Smooth muscle cell (in vitro differentiated cells): ENCODE data around the gene TRIB2. TPM values are rescaled to one million over a fixed set of nuclear protein-coding genes. Genes with fewer than 3 reads are reported as not detected.

Experiments used
- DNase-seq: peaks from one replicate; lab custom pipeline; 2025; ENCODE audit not compliant: unreplicated experiment; lab: John Stamatoyannopoulos, UW
- H2AFZ ChIP-seq: fragments of 200-600 bp; sonication (generic); 2 replicates; pipeline ENCODE4 v1.6.0; 2016; ENCODE audit warnings: antibody characterized with exemption, low read depth, mild to moderate bottlenecking
- H3F3A ChIP-seq: fragments of 200-600 bp; sonication (generic); 2 replicates; pipeline ENCODE4 v1.6.0; 2017; ENCODE audit warnings: antibody characterized with exemption, low read depth
- H3K27ac ChIP-seq: fragments of 200-600 bp; sonication (generic); 2 replicates; pipeline ENCODE4 v1.5.1; 2016; ENCODE audit warnings: low read depth, mild to moderate bottlenecking
- H3K27me3 ChIP-seq: fragments of 200-600 bp; sonication (generic); 2 replicates; pipeline ENCODE4 v1.6.1; 2016; ENCODE audit warnings: low read depth, mild to moderate bottlenecking
- H3K36me3 ChIP-seq: fragments of 200-600 bp; sonication (generic); 2 replicates; pipeline ENCODE4 v1.5.1; 2016; ENCODE audit warnings: low read depth
- H3K4me1 ChIP-seq: fragments of 200-600 bp; sonication (generic); 2 replicates; pipeline ENCODE4 v1.5.1; 2016; ENCODE audit warnings: low read depth
- H3K4me2 ChIP-seq: fragments of 200-600 bp; sonication (generic); 2 replicates; pipeline ENCODE4 v1.6.0; 2016; ENCODE audit warnings: mild to moderate bottlenecking
- H3K4me3 ChIP-seq: fragments of 200-600 bp; sonication (generic); 2 replicates; pipeline ENCODE4 v1.5.1; 2016; ENCODE audit warnings: mild to moderate bottlenecking
- H3K79me2 ChIP-seq: fragments of 200-600 bp; sonication (generic); 2 replicates; pipeline ENCODE4 v1.6.0; 2016; ENCODE audit warnings: low read depth, mild to moderate bottlenecking
- H3K9ac ChIP-seq: fragments of 200-600 bp; sonication (generic); 2 replicates; pipeline ENCODE4 v1.6.0; 2016; ENCODE audit warnings: low read depth
- H3K9me3 ChIP-seq: fragments of 200-600 bp; sonication (generic); replicated peaks from 2 replicates; pipeline ENCODE4 v1.5.1; 2016; ENCODE audit warnings: low read depth
- H4K20me1 ChIP-seq: fragments of 200-600 bp; sonication (generic); 2 replicates; pipeline ENCODE4 v1.6.0; 2016; ENCODE audit warnings: low read depth
- WGBS: methylation state at CpG from one replicate; pipeline ENCODE4 v1.1.7; 2016; ENCODE audit warnings: low lambda C conversion rate; 5-methylcytosine and 5-hydroxymethylcytosine counted together
- polyA plus RNA-seq: library from polyadenylated mRNA; unstranded; fragments of >200 nt; fragmentation: Nextera tagmentation; extraction: Ambion mirVana; gene quantifications from 2 replicates; pipeline ENCODE4 v1.2.1, GENCODE V29; 2016
- total RNA-seq: library from RNA; depleted of rRNA; stranded (reverse); fragments of >200 nt; gene quantifications from 2 replicates; pipeline ENCODE4 v1.2.3, GENCODE V29; 2014
- TF ChIP-seq, protein P1 (sequence below): fragments of 200-600 bp; sonication (generic); IDR thresholded peaks from 2 replicates; pipeline ENCODE4 v1.5.1; 2017; ENCODE audit warnings: borderline replicate concordance, mild to moderate bottlenecking, antibody characterized with exemption; ENCODE audit not compliant: insufficient read depth, poor library complexity, severe bottlenecking

The TRIB2 gene
- total and polyA plus RNA-seq, 2 experiments from 2014 or later = 31.1 to 31.5 TPM

DNA sequence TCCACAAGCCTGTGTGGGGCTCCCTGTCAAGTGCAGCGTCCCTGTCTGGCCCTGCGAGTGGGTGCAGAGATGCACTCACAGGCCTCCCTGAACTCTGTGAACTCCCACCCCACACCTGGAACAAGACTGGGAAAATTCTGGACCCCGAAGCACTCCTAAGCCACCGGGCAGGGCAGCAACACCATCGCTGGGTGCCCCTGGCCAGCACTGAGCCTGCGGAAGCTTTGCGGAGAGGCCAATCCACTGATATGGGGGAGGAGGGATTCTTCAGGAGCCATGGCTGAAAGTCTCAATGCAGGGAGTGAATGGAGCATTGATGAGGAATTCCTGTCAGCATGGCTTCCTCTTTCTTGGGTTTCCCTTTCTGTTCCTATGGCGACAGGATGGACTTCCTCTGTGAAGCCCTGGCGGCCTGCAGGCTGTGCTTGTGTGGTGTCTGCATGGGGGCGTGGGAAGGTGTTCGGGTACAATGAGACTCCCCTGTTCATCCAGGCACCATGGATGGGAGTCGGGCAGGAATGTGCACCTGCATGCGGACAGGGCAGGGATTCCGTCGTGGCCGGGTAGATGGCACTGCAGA, 15.1 kb downstream of the TRIB2 start:
- no peaks in the 10 kb centered on the region for H3K4me1 ChIP-seq
- no peak for DNase-seq
- peaks cover 100% of the 10 kb centered on the region for H4K20me1 ChIP-seq
- TF ChIP-seq, protein P1, sequence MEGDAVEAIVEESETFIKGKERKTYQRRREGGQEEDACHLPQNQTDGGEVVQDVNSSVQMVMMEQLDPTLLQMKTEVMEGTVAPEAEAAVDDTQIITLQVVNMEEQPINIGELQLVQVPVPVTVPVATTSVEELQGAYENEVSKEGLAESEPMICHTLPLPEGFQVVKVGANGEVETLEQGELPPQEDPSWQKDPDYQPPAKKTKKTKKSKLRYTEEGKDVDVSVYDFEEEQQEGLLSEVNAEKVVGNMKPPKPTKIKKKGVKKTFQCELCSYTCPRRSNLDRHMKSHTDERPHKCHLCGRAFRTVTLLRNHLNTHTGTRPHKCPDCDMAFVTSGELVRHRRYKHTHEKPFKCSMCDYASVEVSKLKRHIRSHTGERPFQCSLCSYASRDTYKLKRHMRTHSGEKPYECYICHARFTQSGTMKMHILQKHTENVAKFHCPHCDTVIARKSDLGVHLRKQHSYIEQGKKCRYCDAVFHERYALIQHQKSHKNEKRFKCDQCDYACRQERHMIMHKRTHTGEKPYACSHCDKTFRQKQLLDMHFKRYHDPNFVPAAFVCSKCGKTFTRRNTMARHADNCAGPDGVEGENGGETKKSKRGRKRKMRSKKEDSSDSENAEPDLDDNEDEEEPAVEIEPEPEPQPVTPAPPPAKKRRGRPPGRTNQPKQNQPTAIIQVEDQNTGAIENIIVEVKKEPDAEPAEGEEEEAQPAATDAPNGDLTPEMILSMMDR = no peak
- H3K27me3 ChIP-seq = no peaks in the 10 kb centered on the region
- no peaks in the 10 kb centered on the region for H3F3A ChIP-seq
- H3K4me3 ChIP-seq = no peak overlapping the region
- no peaks in the 10 kb centered on the region for H3K36me3 ChIP-seq
- no peak overlapping the region for H3K9ac ChIP-seq
- H3K79me2 ChIP-seq = peaks cover 82% of the 10 kb centered on the region
- H3K9me3 ChIP-seq = no peaks in the 10 kb centered on the region
- H2AFZ ChIP-seq = no peak overlapping the region
- no peak overlapping the region for H3K27ac ChIP-seq
- WGBS = 95% methylated on average over 16 of the region's 16 CpGs
- no peak overlapping the region for H3K4me2 ChIP-seq

DNA sequence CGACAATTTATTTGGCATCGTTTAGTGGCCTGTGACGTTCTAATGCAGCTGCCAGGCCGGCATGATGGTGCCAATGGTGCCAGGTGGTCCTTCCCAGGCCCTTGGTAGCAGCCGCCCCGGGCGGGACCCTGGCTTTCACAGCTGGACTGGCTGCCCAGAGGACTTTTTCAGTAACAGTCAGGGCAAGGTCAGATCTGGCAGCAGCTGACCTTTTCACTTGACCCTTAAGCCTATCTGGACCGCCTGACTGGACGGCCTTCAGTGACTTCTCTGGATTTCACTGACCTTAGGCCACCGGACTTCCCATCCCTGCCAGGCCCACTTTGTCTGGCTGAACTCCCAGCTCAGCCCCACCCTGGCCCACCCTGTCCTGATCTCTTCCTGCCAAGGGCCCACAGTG, 15.9 kb downstream of the TRIB2 start:
- Histone ChIP-seq H3F3A (no peaks in the 10 kb centered on the region), H3K9me3 (no peaks in the 10 kb centered on the region), H3K27ac (no peak overlapping the region), H4K20me1 (peaks cover 100% of the 10 kb centered on the region), H3K4me1 (no peaks in the 10 kb centered on the region), H3K4me2 (no peak overlapping the region), H3K9ac (no peak overlapping the region), H3K36me3 (no peaks in the 10 kb centered on the region), H3K79me2 (peaks cover 75% of the 10 kb centered on the region), H3K27me3 (no peaks in the 10 kb centered on the region), H3K4me3 (no peak overlapping the region), H2AFZ (no peak overlapping the region)
- no peak for DNase-seq
- WGBS = 96% methylated on average over 10 of the region's 10 CpGs
- TF ChIP-seq, protein P1 = no peak

DNA sequence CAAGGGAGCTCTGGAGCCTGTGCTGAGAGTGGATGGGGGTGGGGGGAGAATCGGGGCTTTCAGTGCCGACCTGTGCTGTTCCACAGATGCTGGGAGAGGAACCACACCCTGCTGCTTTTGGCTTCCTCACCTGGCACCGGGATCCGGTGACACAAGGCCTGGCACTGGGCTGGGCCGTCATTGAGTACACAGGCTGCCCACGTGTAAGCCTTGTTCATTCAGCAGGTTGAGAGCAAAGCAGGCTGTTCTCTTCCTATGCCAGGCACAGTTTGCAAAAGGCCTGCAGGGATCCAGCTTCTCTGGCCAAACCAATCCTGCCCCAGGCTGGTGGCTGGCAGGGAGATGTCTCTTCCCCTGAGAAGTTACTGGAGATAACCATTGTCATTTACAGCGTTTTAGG, 17.1 kb downstream of the TRIB2 start:
- TF ChIP-seq, protein P1 = no peak
- H4K20me1 ChIP-seq = peaks cover 100% of the 10 kb centered on the region
- no peaks in the 10 kb centered on the region for H3K4me1 ChIP-seq
- no peak for DNase-seq
- no peaks in the 10 kb centered on the region for H3K36me3 ChIP-seq
- H3F3A ChIP-seq = no peaks in the 10 kb centered on the region
- 94% methylated on average over 5 of the region's 7 CpGs for WGBS
- no peaks in the 10 kb centered on the region for H3K9me3 ChIP-seq
- H3K79me2 ChIP-seq = peaks cover 63% of the 10 kb centered on the region
- no peak overlapping the region for H2AFZ ChIP-seq
- H3K4me3 ChIP-seq = no peak overlapping the region
- H3K9ac ChIP-seq = no peak overlapping the region
- no peak overlapping the region for H3K4me2 ChIP-seq
- no peaks in the 10 kb centered on the region for H3K27me3 ChIP-seq
- no peak overlapping the region for H3K27ac ChIP-seq
